HepG2 (cell line): ENCODE measurements around the gene SRCIN1. TPM values are rescaled to one million over a fixed set of nuclear protein-coding genes. Genes with fewer than 3 reads are reported as not detected.

Experiments
- ADNP ChIP-seq: sonication (generic); formaldehyde crosslinking; IDR thresholded peaks from 2 replicates; pipeline ENCODE4 v1.4.0; 2020; ENCODE audit warnings: missing genetic modification reagents
- ARNT2 ChIP-seq: sonication (generic); formaldehyde crosslinking; IDR thresholded peaks from 2 replicates; pipeline ENCODE4 v1.8.0; 2022; ENCODE audit warnings: mild to moderate bottlenecking, low read depth, missing genetic modification reagents, moderate library complexity
- CBX1 ChIP-seq: IDR thresholded peaks from one replicate; pipeline ENCODE4 v1.6.1; 2016; ENCODE audit warnings: antibody characterized with exemption, low read depth
- CC2D1A ChIP-seq: sonication (generic); formaldehyde crosslinking; IDR thresholded peaks from 2 replicates; pipeline ENCODE4 v1.8.1; 2023; ENCODE audit warnings: mild to moderate bottlenecking, missing genetic modification reagents
- HNF4A ChIP-seq: sonication (generic); formaldehyde crosslinking; IDR thresholded peaks from 2 replicates; pipeline ENCODE4 v1.4.0; 2020; ENCODE audit warnings: missing genetic modification reagents
- ISX ChIP-seq: sonication (generic); formaldehyde crosslinking; conservative IDR thresholded peaks from 2 replicates; pipeline ENCODE4 v1.5.0; 2020; ENCODE audit warnings: missing genetic modification reagents
- LBX2 ChIP-seq: sonication (generic); formaldehyde crosslinking; IDR thresholded peaks from 2 replicates; pipeline ENCODE4 v1.5.0; 2020; ENCODE audit warnings: missing genetic modification reagents, mild to moderate bottlenecking, borderline replicate concordance
- NCOA1 ChIP-seq: sonication (generic); formaldehyde crosslinking; IDR thresholded peaks from 2 replicates; pipeline ENCODE4 v1.9.0; 2021; ENCODE audit warnings: missing genetic modification reagents
- POGK ChIP-seq: sonication (generic); formaldehyde crosslinking; conservative IDR thresholded peaks from 2 replicates; pipeline ENCODE4 v1.8.0; 2022; ENCODE audit warnings: mild to moderate bottlenecking, moderate library complexity, missing genetic modification reagents
- RFXAP ChIP-seq: sonication (generic); formaldehyde crosslinking; IDR thresholded peaks from 2 replicates; pipeline ENCODE4 v1.4.0; 2020; ENCODE audit warnings: missing genetic modification reagents, borderline replicate concordance
- SETDB1 ChIP-seq: sonication (generic); formaldehyde crosslinking; IDR thresholded peaks from 2 replicates; pipeline ENCODE4 v1.5.1; 2020; ENCODE audit warnings: missing genetic modification reagents, mild to moderate bottlenecking, borderline replicate concordance
- TIGD3 ChIP-seq: sonication (generic); formaldehyde crosslinking; IDR thresholded peaks from 2 replicates; pipeline ENCODE4 v1.5.1; 2020; ENCODE audit warnings: mild to moderate bottlenecking, missing genetic modification reagents, borderline replicate concordance
- TSC22D2 ChIP-seq: sonication (generic); formaldehyde crosslinking; IDR thresholded peaks from 2 replicates; pipeline ENCODE4 v1.5.1; 2020; ENCODE audit warnings: missing genetic modification reagents, mild to moderate bottlenecking, borderline replicate concordance
- ZBTB34 ChIP-seq: sonication (generic); formaldehyde crosslinking; IDR thresholded peaks from 2 replicates; pipeline ENCODE4 v1.8.0; 2022; ENCODE audit warnings: mild to moderate bottlenecking, missing genetic modification reagents
- ZNF460 ChIP-seq: sonication (generic); formaldehyde crosslinking; IDR thresholded peaks from 2 replicates; pipeline ENCODE4 v1.5.1; 2020; ENCODE audit warnings: missing genetic modification reagents, mild to moderate bottlenecking, borderline replicate concordance
- ZNF484 ChIP-seq: sonication (generic); formaldehyde crosslinking; IDR thresholded peaks from 2 replicates; pipeline ENCODE4 v1.5.1; 2020; ENCODE audit warnings: mild to moderate bottlenecking, low read depth, missing genetic modification reagents, borderline replicate concordance
- polyA plus RNA-seq, 8 experiments: library from polyadenylated mRNA; depleted of rRNA in 3 of 8; stranded (reverse) in 7 of 8; unstranded in 1 of 8; fragments of >200 nt; fragmentation: Illumina TruSeq in 4 of 8; extraction: Trizol in 4 of 8; gene quantifications; 2 replicates each; pipeline versions ENCODE4 v1.2.1 to v1.2.3, GENCODE V29; 2011 to 2016; ENCODE audit warnings: low read depth in 4 of 8, missing spikeins in 1 of 8, mixed read lengths in 1 of 8; ENCODE audit not compliant: insufficient read depth in 1 of 8
- total RNA-seq, 5 experiments: library from RNA; depleted of rRNA; stranded (reverse); fragments of >200 nt; fragmentation: Illumina TruSeq; extraction: Trizol; gene quantifications; 2 replicates each; pipeline ENCODE4 v1.2.3, GENCODE V29; 2016; ENCODE audit warnings: low read depth in 1 of 5
- TF ChIP-seq, protein P1 (sequence below): sonication (generic); formaldehyde crosslinking; IDR thresholded peaks from 2 replicates; pipeline ENCODE4 v1.8.1; 2023; ENCODE audit warnings: missing genetic modification reagents, inconsistent platforms, borderline replicate concordance

SRCIN1 gene
- total and polyA plus RNA-seq, 2 of the 13 experiments (the other 11 are each of a cell fraction or from before 2014, with no cell fraction given) = 1.2 to 9.6 TPM

GRCh38 chr17:38559051-38559879, 46.5 kb downstream of the SRCIN1 start (continued):
- TF ChIP-seq SETDB1 (CRISPR knock-in tag) (no peak), CC2D1A (CRISPR knock-in tag) (no peak), ZBTB34 (peak; percentile 43; the same call in 1 of the 2 replicates), TIGD3 (CRISPR knock-in tag) (no peak), NCOA1 (CRISPR knock-in tag) (peak; percentile 63; the same call in 1 of the 2 replicates), HNF4A (CRISPR knock-in tag) (peak; percentile 25; the same call in 1 of the 2 replicates), ADNP (no peak), TSC22D2 (CRISPR knock-in tag) (peak; percentile 82; the same call in 1 of the 2 replicates), ZNF484 (no peak), ZNF460 (CRISPR knock-in tag) (0 out of 2 replicates have a peak, but pooled peaks have one; percentile 12), ARNT2 (CRISPR knock-in tag) (0 out of 2 replicates have a peak, but pooled peaks have one; percentile 39), ISX (CRISPR knock-in tag) (no peak), LBX2 (CRISPR knock-in tag) (no peak), RFXAP (CRISPR knock-in tag) (0 out of 2 replicates have a peak, but pooled peaks have one; percentile 55), CBX1 (no peak), POGK (CRISPR knock-in tag) (no peak; the same call in 1 of the 2 replicates)
- TF ChIP-seq, protein P1, sequence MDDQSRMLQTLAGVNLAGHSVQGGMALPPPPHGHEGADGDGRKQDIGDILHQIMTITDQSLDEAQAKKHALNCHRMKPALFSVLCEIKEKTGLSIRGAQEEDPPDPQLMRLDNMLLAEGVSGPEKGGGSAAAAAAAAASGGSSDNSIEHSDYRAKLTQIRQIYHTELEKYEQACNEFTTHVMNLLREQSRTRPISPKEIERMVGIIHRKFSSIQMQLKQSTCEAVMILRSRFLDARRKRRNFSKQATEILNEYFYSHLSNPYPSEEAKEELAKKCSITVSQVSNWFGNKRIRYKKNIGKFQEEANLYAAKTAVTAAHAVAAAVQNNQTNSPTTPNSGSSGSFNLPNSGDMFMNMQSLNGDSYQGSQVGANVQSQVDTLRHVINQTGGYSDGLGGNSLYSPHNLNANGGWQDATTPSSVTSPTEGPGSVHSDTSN (CRISPR knock-in tag) = no peak
